Adrenal gland (tissue), 5 donors: ENCODE measurements around the gene EPHB6.

Source experiments
- POLR2A ChIP-seq, 2 donors: fragments of 450-650 bp; IDR thresholded peaks; one replicate each; pipeline ENCODE4 v1.6.1; 2017; ENCODE audit warnings: antibody characterized with exemption in 2 of 2, mild to moderate bottlenecking in 2 of 2, moderate library complexity in 1 of 2
- TF ChIP-seq, protein P1 (sequence below), 6 experiments: fragments of 450-650 bp in 4 of 6; fragments of 200-600 bp in 2 of 6; sonication (generic) in 1 of 6; IDR thresholded peaks; 1 replicate in 5 of 6; 2 replicates in 1 of 6; pipeline versions ENCODE4 v1.5.1 to v1.8.0; 2016 to 2021; ENCODE audit warnings: antibody characterized with exemption in 6 of 6, mild to moderate bottlenecking in 2 of 6, moderate library complexity in 1 of 6
- donor health status: DM: no; HTN: no; CAD: no.

DNA sequence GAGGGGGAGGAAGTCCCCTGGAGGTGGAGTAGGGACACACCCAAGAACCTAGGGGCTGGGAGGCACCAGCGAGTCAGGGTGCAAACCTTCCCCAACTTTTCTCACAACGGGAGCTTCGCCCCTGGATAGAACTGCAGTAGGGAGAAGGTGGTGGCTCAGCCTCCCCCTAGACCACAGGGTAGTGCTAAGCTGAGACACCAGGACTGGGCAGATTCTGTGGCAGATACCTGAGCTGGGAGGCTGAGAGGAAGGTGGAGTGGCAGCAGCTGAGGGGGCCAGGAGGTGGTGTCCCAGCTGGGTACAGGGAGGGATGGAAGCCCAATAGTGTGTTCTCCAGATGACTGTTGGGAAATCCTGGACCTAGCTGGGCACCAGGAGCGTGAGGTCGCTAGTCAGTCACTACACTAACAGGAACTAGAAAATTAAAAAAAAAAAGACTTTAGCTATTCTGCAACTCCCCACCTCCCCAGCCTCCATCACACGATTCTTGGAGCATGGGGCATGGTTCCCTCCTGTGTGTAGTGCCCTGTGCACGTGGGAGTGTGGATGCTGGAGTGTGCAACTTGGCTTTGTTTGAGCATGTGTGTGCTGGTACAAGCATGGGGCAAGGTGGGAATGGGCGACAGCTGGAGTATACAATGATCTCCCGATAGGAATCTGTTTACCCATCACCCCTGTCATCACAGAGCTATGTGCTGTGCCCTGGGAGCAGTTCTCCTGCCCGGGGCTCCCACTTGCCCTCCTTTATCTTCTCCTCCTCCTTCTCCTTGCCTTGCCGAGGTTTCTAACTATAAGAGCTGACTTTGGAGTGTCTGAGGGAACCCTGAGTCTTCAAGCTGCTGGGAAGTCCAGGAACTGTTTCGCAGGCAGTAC is 39.5 kb downstream of the EPHB6 start:
- TF ChIP-seq, protein P1, sequence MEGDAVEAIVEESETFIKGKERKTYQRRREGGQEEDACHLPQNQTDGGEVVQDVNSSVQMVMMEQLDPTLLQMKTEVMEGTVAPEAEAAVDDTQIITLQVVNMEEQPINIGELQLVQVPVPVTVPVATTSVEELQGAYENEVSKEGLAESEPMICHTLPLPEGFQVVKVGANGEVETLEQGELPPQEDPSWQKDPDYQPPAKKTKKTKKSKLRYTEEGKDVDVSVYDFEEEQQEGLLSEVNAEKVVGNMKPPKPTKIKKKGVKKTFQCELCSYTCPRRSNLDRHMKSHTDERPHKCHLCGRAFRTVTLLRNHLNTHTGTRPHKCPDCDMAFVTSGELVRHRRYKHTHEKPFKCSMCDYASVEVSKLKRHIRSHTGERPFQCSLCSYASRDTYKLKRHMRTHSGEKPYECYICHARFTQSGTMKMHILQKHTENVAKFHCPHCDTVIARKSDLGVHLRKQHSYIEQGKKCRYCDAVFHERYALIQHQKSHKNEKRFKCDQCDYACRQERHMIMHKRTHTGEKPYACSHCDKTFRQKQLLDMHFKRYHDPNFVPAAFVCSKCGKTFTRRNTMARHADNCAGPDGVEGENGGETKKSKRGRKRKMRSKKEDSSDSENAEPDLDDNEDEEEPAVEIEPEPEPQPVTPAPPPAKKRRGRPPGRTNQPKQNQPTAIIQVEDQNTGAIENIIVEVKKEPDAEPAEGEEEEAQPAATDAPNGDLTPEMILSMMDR (IDR thresholded peaks at IDR 0.05) = no peak
- no peak for TF ChIP-seq POLR2A (IDR thresholded peaks at IDR 0.05)
